AG04450 (cell line): Measurements from ENCODE around the gene ZAP70. TPM values are rescaled to one million over a fixed set of nuclear protein-coding genes. Genes with fewer than 3 reads are reported as not detected.

Experiments used
- CTCF ChIA-PET: fragments of 300-600, 350-600 bp; formaldehyde crosslinking; extraction: SDS; loops from one replicate; lab custom pipeline; 2022; ENCODE audit warnings: antibody characterized with exemption, inconsistent platforms; lab: Charles Lee
- POLR2A ChIA-PET: fragments of 350-600 bp; formaldehyde crosslinking; extraction: SDS; loops from one replicate; lab custom pipeline; 2021; ENCODE audit warnings: antibody characterized with exemption, inconsistent platforms; lab: Yijun Ruan, JAX
- DNase-seq: peaks from one replicate; pipeline ENCODE4 v3.0.0-alpha.2; 2011; ENCODE audit warnings: low read depth, low spot score
- H3K27ac ChIP-seq: one replicate; pipeline ENCODE4 v1.5.1; 2012; ENCODE audit warnings: low read depth, low read length, control low read depth
- H3K27me3 ChIP-seq: one replicate; pipeline ENCODE4 v1.6.0; 2012; ENCODE audit warnings: low read length; ENCODE audit not compliant: control insufficient read depth, insufficient read depth
- H3K4me3 ChIP-seq: 2 replicates; pipeline ENCODE4 v1.5.1; 2011; ENCODE audit warnings: mild to moderate bottlenecking, low read depth, low read length, control low read depth
- H3K9me3 ChIP-seq: 2 replicates; pipeline ENCODE4 v1.5.1; 2012; ENCODE audit warnings: low read length; ENCODE audit not compliant: control insufficient read depth, insufficient read depth
- CTCF ChIP-seq: IDR thresholded peaks from 2 replicates; pipeline ENCODE4 v1.5.1; 2011; ENCODE audit warnings: low read depth, low read length, control low read depth, inconsistent platforms
- polyA plus RNA-seq: library from polyadenylated mRNA; depleted of rRNA; stranded (reverse); fragments of >200 nt; gene quantifications from 2 replicates; pipeline ENCODE4 v1.2.3, GENCODE V29; 2011

ZAP70 gene
- polyA plus RNA-seq, 1 experiment = 0.06 TPM

DNA sequence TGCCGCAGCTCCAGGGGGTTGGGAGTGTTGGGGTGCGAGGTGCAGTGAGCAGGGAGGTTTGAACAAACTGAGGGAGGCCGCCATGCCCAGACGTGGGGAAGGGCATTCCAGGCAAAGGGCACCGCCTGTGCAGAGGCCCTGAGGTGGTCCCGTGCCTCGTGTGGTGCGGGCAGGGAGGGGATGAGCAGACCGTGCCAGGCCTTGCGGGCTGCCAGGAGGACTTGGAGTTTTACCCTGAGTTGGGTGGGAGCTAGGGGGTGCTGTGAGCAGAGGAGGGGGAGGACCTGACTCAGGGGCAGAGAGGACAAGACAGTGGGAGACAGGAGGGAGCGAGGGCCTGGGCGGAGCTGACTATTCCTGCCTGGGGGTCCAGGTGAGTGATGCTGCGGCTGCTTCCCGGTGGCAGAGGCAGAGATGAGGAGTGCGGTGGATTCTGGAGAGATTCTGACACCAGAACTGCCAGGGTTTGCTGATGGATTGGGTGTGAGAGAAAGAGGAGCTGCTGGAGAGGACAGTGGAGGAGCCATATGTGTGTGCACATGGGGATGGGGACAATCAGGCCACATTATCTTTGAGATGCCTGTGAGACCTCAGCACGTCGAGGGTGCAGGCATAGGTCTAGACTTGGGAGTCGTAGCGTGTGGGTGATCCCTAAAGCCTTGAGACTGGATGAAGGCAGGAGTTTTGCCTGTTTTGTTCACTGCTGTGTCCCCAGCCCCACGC, 23.4 kb downstream of the ZAP70 start:
- CTCF ChIA-PET = interaction anchor here (0.9 kb wide), 1 partner anchor 532 kb away, joined by 3 read pairs; no protein-coding TSS in a partner anchor
- Histone ChIP-seq H3K27me3 (peaks cover 2% of the 10 kb centered on the region), H3K27ac (no peak overlapping the region), H3K9me3 (peaks cover 23% of the 10 kb centered on the region; the same call in 1 of the 2 replicates), H3K4me3 (no peak overlapping the region)
- DNase-seq = no peak
- POLR2A ChIA-PET = no interaction called here
- no peak for TF ChIP-seq CTCF

GRCh38 chr2:97737421-97738178, 24.2 kb downstream of the ZAP70 start:
- DNase-seq = no peak
- CTCF ChIA-PET = interaction anchor here (0.9 kb wide), 1 partner anchor 531 kb away, joined by 3 read pairs; no protein-coding TSS in a partner anchor

DNA sequence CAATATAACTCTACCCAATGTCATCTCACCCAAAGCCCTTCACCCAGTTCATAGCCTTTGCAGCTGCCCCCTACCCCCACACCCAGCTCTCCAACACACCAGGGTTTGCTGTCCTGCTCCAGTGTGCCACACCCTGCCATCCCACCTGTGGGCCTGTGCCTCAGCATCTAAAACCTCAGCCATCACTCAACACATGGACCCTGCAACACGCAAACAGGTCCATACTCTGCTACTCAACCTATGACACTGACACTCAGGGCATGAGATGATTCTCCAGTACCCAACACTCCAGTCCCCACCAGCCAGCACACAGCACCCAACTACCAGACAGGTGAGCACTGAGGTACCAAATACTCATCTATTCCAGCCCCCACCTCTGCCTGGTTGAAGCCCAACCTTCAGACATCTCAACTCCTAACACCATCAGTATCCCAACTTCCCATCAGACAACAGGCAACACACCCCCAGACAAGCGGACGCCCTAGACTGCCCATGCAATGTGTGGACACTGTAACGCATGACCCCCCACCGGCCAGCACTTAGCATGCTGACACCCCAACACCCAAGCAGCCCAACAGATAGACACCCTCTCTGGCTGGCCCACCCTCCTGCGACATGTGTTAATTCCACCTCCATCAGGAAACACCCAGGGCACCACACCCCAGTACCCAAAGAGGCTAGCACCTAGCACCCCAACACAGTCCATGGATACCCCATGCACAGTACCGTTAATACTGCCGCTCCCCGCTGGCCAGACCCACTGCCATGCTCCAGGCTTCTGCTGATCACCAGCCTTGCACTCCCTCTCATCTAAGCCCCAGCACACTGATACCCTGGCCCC, 25.0 kb downstream of the ZAP70 start:
- POLR2A ChIA-PET = no interaction called here
- CTCF ChIA-PET = interaction anchor here (0.6 to 1.9 kb wide), 2 partner anchors 16 to 66 kb away, joined by 4 to 5 read pairs; no protein-coding TSS in a partner anchor
- Histone ChIP-seq H3K4me3 (no peak overlapping the region), H3K27ac (no peak overlapping the region), H3K9me3 (peaks cover 15% of the 10 kb centered on the region; the same call in 1 of the 2 replicates), H3K27me3 (peaks cover 2% of the 10 kb centered on the region)
- DNase-seq = no peak
- TF ChIP-seq CTCF = no peak

More at GRCh38 chr2:97737421-97738178, 24.2 kb downstream of the ZAP70 start:
- no peak for TF ChIP-seq CTCF
- Histone ChIP-seq H3K9me3 (peaks cover 23% of the 10 kb centered on the region; the same call in 1 of the 2 replicates), H3K27me3 (peaks cover 2% of the 10 kb centered on the region), H3K4me3 (no peak overlapping the region), H3K27ac (no peak overlapping the region)
- POLR2A ChIA-PET = no interaction called here

DNA sequence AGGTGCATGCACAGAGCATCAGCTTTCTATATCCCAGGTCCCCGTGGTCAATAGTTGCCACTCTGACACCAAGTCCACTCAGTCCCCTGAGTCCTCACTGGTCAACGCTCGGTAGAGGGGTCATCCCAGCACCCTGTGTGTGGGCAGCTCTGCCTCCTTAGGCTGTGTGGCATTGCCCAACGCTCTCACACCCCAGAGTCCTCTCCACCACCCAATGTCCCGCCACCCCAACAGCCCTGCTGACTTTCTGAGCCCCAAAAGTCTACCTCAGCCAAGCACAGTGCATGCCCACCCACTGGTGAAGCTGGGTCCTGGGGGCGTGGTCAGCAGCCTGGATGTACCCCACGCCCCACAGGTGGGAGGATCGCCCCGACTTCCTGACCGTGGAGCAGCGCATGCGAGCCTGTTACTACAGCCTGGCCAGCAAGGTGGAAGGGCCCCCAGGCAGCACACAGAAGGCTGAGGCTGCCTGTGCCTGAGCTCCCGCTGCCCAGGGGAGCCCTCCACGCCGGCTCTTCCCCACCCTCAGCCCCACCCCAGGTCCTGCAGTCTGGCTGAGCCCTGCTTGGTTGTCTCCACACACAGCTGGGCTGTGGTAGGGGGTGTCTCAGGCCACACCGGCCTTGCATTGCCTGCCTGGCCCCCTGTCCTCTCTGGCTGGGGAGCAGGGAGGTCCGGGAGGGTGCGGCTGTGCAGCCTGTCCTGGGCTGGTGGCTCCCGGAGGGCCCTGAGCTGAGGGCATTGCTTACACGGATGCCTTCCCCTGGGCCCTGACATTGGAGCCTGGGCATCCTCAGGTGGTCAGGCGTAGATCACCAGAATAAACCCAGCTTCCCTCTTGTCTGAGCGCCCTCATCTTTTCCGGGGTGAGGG, 25.9 kb downstream of the ZAP70 start:
- no peak for TF ChIP-seq CTCF
- DNase-seq = no peak
- ChIA-PET CTCF (interaction anchor here (0.6 to 2.3 kb wide), 15 partner anchors 9 to 708 kb away, joined by 3 to 15 read pairs (median 4); no protein-coding TSS in a partner anchor), POLR2A (no interaction called here)
- H3K4me3 ChIP-seq = no peak overlapping the region
- H3K27ac ChIP-seq = no peak overlapping the region
- peaks cover 2% of the 10 kb centered on the region for H3K27me3 ChIP-seq
- peaks cover 16% of the 10 kb centered on the region; the same call in 1 of the 2 replicates for H3K9me3 ChIP-seq
